Measurements from ENCODE around the gene BCL2.

BCL2 gene

GRCh38 chr18:63154350-63155152, 165.0 kb downstream of the BCL2 start:
- no peak for DNase-seq

GRCh38 chr18:63152791-63153190, 166.8 kb downstream of the BCL2 start:
- no peak for DNase-seq

- DNase-seq: no peak
These were observed 167.5 kb downstream of the BCL2 start for GRCh38 chr18:63152096-63152495.

- DNase-seq: no peak
These were observed 168.0 kb downstream of the BCL2 start for GRCh38 chr18:63151539-63151938.

- DNase-seq: no peak
These were observed 168.6 kb downstream of the BCL2 start for GRCh38 chr18:63150942-63151421.

DNA sequence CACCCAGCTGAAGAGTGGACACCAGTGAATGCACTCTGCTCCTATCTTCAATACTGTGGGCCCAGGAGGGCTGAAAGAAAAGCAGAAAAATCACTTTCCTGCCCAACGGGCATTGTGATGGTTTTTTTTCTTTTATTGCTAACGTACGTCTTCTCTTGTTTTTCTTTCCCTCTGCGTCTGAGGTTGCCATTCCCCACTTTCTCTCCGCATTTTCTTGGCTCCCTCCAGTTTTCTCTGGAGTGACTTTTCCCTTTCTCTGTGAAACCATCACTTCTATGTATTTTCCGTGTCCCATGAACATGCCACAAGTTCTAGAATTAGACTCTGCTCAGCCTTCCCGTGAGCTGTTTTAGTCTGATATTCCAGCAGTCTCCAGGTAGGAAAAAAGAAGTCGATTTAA, 169.2 kb downstream of the BCL2 start:
- DNase-seq: no peak

- peak; percentile 50 for DNase-seq
These were observed 170.3 kb downstream of the BCL2 start for GRCh38 chr18:63149302-63149587.

DNA sequence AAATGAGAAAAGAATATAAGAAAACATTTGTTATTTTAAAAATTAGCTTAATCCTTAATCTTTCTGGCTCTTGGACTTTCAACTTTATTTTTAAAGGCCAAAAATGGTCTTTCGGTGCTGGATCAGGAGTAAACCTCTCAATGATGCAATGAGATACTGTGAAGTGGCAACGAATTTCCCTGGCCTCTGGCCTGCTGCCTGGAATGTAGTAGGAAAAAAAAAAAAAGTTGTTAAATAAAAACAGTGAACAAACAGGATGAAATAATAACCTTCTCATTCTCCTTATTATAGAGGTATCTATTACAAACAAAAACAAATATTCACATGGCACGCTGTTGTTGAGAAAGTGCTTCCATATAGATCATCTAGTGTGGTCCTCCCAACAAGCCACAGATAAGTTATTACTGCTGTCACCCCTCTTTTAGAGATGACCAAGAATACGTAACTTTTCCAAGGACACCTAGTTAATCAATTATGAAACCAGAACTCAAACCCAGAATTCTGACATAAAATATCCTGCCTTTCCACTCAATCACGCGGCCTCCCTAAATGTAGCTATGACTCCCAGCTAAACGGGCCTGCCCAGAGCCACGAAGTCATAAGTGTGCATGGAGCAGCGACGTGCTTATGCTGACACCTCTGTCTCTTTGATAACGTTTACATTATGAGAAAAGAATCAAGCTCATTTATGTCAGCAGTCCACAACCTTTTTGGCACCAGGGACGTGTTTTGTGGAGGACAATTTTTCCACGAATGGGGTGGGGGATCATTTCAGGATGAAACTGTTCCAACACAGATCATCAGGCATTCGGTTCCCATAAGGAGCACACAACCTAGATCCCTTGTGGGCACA, 170.9 kb downstream of the BCL2 start:
- DNase-seq: peak; percentile 72

DNA sequence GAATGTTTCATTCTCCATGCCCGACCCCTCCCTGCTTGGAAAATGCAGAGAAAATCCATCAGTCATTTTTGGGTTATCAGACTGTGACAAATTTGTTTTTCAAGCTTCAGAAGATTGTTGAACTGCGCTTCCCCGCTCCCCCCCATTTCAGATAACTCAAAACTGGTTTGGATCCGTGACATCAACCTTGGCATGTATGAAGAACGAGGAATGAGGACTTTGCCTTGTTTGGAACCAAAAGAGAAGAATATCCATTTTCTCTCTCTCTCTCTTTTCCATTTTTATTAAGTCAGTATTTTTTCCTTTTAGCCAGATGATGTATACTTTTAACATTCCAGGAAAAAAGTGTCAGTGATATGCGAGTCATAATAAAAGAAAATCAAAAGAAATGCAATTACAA, 171.6 kb downstream of the BCL2 start:
- no peak for DNase-seq

DNA sequence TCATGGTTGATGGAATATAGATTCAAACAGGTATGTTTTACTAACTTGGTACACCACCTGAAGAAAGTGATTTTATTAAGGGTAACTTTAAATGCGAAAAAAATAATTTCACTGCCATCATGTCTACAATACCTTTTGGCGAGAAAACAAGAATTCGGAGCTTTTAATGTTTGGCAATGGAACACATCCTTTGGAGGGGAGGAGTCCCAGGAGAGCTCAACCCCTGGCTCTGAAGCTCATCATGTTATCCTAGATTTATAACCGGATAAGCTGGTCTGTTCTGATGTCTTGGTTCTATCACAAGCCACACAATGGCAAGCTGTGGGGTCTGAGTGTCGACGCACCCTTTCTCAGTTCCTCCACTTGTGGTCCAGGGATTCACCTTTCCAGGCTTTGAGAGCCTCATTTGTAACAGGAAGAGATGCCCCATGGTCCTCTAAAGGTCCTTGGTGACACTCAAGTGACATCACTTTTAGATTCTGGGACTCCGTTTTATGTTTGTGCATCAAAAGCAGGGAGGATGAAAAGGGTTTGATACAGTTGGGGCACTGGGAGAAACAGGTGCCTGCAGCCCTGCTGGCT, 172.7 kb downstream of the BCL2 start:
- DNase-seq: no peak

DNA sequence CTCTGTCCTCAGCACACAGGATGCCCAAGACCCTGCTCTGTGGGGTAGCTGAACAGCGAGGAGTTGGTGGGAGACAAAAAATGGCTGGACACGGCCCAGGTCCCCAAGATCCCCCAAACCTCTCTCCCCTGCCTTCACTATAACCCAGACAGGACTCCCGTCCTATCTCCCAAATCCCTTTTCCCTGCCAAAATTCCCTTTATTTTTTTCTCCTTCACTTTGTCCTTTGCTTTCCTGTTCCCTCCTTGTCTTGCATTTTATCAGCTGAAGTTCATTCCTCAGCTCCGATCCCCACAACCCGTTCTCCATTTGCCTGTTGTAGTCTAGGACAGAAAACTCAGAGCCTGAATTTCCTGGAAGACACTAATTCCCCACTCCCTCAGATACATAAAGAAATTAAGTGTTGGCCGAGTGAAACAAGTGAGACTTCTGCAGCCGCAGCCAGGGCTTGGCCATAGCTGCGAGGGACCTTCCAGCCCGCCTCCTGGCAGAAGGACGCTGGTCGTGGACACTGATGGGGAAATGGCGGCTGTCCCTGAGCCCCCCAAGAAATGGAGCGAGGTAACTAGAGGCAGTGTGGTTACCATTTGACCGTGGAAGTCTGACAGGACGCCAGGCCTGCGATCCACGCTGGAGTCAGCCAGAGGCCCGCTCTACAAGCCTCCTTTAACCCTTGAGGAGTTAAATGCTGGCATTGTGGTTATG, 173.6 kb downstream of the BCL2 start:
- DNase-seq: no peak

DNA sequence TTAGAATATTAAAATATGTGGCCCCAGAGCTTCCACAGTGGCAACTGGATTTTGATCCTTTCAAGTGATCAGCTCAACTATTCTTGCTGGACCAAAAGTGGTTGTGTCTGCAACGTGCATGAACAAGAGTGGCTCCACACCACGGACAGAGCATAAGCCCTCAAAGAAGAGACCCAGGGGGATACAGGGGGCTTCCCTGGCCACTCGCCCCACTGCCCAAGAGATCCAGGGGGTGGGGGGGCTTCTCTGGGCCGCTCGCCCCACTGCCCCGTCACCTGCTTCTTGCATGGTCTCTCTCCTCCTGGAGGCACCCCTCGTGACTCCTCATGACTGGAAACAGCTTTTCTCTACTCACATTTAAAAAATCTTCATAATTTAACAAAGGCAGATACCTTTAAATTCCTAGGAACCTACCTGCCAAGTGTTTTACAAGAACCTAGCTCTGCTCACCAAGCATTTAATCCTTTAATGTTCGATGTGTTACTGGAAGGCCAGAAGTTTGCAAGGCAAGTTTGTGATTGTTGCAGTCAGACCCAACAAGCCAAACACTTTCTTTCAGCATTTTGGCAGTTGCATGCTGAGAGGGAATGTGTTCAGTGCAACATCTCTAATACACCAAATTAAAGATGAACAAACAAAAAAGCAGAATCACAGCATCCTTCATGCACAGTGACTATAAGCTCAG, 174.3 kb downstream of the BCL2 start:
- no peak for DNase-seq

GRCh38 chr18:63144748-63145147, 174.8 kb downstream of the BCL2 start:
- no peak for DNase-seq

DNA sequence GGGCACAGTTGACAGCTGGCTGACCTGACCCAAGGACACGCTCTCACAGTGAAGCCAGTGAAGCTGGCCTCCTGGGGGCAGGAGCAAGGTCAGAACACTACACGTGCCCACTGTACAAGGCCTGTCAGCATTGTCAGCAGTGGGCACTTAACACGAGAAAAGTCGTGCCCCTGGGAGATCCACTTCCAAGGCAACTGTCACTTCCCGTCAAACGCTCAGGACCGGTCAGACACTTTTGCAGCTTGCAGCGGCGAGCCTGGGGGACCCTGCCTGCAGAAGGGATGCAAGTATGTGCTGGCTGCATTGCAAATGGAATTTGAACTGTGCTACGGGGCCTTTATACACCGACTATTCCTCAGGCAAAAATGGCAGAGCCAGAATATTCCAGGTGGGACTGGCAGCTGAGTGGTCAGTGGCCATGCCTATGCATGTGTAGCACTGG, 176.2 kb downstream of the BCL2 start:
- no peak for DNase-seq

DNA sequence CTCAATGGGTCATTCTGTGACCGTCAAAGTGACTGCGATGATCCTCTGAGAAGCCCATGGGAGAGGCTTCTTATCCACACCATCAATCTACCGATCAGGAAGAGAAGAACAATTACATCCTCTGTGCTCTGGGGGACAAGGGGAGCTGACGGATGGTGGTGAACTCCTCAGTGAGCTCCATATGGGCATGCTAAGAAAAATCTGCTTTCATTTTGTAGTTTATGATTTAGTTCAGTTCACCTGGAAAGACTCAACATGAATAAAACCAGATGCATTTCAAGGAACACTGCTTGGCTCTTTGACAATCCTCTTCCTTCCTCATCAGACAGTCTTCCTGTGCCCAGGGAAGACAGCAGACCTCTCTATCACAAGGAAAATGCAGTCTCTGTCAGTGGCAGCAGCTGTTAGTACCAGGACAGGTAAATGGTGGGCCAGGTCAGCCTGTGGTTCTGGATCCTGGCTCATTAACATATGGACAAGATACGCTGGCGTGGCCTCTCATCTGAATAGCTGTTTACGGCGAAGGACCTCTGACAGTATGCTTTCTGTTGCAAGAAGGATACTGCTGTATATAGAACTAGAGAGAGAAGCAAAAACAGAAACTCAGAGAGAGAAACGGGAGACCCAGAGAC, 176.9 kb downstream of the BCL2 start:
- DNase-seq: no peak

GRCh38 chr18:63141778-63142176, 177.8 kb downstream of the BCL2 start:
- DNase-seq: no peak

DNA sequence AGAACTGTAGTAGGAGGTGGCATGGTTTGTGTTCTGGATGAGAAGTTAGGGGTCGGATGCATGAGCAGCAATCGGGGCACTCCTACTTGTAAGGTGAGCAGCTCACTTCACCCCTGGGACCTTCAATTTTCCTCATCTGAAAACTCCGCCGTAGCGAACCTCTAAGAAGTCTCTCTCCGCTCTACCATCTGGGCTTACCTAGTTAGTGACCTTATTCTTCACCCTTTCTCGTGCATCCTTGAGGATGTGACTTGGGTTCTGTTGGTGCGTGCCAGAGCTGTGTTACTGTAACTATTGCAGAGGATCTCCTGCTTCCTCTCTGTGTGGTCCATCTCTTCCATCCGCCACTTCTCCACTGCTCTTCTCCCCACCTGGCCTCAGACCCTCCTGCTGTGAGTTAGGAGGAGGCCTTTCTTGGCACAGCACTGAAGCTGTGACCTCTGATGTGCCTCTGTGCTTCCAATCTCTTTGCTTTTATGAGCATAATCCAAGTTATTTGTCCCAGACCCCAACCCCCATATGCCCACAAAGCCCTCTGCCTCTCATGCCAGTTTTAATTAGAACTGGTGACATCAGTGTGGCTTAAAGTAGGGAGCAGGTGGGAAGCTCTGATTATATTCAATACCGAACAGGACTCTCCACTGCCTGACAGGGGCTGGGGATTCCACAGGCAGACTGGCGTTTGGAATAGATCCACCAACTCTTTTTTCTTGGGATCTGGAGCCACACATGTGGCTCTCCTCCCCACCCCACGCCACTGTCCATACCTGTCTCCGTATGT, 178.4 kb downstream of the BCL2 start:
- no peak for DNase-seq

GRCh38 chr18:63140038-63140450, 179.5 kb downstream of the BCL2 start:
- DNase-seq: no peak

GRCh38 chr18:63138436-63139340, 180.9 kb downstream of the BCL2 start:
- no peak for DNase-seq

GRCh38 chr18:63137999-63138435, 181.6 kb downstream of the BCL2 start:
- no peak for DNase-seq

Data from NCI-H1105 treated with DMSO at 0.1 percent for 48 hours (cell line).